SK-N-SH treated with all-trans-retinoic acid at 6 μM for 48 hours (cell line): Measurements from ENCODE around the gene PAQR5.

Source experiments
- ZFP30 ChIP-seq: fragments of 450-650 bp; formaldehyde crosslinking; IDR thresholded peaks from 2 replicates; pipeline ENCODE4 v1.5.0; 2022; ENCODE audit warnings: mild to moderate bottlenecking, moderate library complexity
- ZNF8 ChIP-seq: fragments of 450-650 bp; formaldehyde crosslinking; IDR thresholded peaks from 2 replicates; pipeline ENCODE4 v1.5.0; 2020; ENCODE audit warnings: mild to moderate bottlenecking, moderate library complexity
- TF ChIP-seq, protein P1 (sequence below): fragments of 250-450 bp; sonication (Bioruptor Pico); IDR thresholded peaks from 2 replicates; pipeline ENCODE4 v1.5.1; 2021; ENCODE audit warnings: mild to moderate bottlenecking, moderate library complexity

DNA sequence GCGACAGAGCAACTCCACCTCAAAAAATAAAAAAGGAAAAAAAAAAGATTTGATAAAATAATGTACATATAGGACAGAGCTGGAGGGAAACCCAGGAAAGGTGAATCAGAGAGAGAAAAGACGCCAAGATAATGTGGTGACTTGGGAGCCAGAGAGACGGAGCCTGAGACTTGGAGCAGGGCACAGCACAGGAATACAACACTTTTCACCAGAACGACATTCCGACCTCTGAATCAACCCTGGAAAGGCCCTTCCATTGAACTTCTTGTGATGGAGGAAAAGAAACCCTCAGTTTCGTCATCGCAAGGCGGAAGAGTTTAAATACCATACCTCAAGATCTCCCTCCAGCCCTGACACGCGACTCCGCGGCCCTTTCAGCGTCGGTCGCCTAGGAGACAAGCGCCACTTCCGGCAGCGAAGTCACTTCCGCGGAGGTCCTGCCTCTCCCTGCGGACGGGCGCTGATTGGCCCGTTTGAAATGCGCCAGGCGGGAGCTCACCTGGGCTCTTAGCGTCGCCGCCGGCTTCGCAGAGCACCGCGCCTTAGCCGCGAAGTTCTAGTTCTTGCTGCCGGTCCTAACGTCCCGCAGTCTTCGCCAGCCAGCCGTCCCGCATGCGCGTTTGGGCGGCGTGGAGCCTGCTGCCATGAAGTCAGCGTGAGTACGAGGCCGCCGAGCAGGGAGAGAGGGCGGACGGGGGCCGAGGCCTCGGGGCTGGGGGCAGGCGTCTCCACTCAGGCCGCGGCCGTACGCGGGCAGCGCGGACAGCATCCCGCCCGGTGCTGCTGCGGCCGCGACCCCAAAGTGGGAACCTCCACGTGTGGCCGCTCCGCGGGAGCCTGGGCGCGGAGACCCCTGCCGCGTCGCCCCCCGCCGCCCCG lies 115.3 kb downstream of the PAQR5 start, which contains the start of gene KIF23:
- no peak for TF ChIP-seq ZNF8 (CRISPR knock-in tag)
- TF ChIP-seq, protein P1, sequence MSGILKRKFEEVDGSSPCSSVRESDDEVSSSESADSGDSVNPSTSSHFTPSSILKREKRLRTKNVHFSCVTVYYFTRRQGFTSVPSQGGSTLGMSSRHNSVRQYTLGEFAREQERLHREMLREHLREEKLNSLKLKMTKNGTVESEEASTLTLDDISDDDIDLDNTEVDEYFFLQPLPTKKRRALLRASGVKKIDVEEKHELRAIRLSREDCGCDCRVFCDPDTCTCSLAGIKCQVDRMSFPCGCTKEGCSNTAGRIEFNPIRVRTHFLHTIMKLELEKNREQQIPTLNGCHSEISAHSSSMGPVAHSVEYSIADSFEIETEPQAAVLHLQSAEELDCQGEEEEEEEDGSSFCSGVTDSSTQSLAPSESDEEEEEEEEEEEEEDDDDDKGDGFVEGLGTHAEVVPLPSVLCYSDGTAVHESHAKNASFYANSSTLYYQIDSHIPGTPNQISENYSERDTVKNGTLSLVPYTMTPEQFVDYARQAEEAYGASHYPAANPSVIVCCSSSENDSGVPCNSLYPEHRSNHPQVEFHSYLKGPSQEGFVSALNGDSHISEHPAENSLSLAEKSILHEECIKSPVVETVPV (CRISPR knock-in tag): no peak
- no peak for TF ChIP-seq ZFP30 (CRISPR knock-in tag)
